HepG2 (cell line): ENCODE results near the gene AP2B1. TPM values are rescaled to one million over a fixed set of nuclear protein-coding genes. Genes with fewer than 3 reads are reported as not detected.

Source experiments
- ASH2L ChIP-seq: fragments of 300-600, 200-600 bp; sonication (generic); IDR thresholded peaks from 2 replicates; pipeline ENCODE4 v1.7.0; 2017; ENCODE audit warnings: low read depth, mild to moderate bottlenecking, moderate library complexity, mixed read lengths, low read length; ENCODE audit not compliant: insufficient read length
- BCL6 ChIP-seq: IDR thresholded peaks from 2 replicates; pipeline ENCODE4 v1.6.1; 2016; ENCODE audit warnings: missing genetic modification reagents, missing compliant biosample characterization
- HNRNPUL1 ChIP-seq: fragments of 200-400 bp; formaldehyde crosslinking; IDR thresholded peaks from 2 replicates; pipeline ENCODE4 v1.6.1; 2017; ENCODE audit warnings: low read depth, mild to moderate bottlenecking, low read length, moderate library complexity
- IRF2 ChIP-seq: IDR thresholded peaks from 2 replicates; pipeline ENCODE4 v1.6.1; 2018; ENCODE audit warnings: missing genetic modification reagents, missing compliant biosample characterization
- JDP2 ChIP-seq: sonication (generic); formaldehyde crosslinking; IDR thresholded peaks from 2 replicates; pipeline ENCODE4 v1.8.1; 2022; ENCODE audit warnings: missing genetic modification reagents, borderline replicate concordance
- PPARG ChIP-seq: conservative IDR thresholded peaks from 2 replicates; pipeline ENCODE4 v1.6.1; 2016; ENCODE audit warnings: missing biosample characterization, missing genetic modification reagents
- RARA ChIP-seq: IDR thresholded peaks from 2 replicates; pipeline ENCODE4 v1.6.1; 2016; ENCODE audit warnings: missing genetic modification reagents, missing compliant biosample characterization
- REPIN1 ChIP-seq: sonication (generic); formaldehyde crosslinking; IDR thresholded peaks from 2 replicates; pipeline ENCODE4 v1.8.0; 2022; ENCODE audit warnings: missing genetic modification reagents, low read depth, mild to moderate bottlenecking, borderline replicate concordance
- RNF2 ChIP-seq: fragments of 450-650 bp; conservative IDR thresholded peaks from 2 replicates; pipeline ENCODE4 v1.6.1; 2016; ENCODE audit warnings: low read depth
- RXRB ChIP-seq: IDR thresholded peaks from 2 replicates; pipeline ENCODE4 v1.6.1; 2016; ENCODE audit warnings: borderline replicate concordance, missing genetic modification reagents, missing compliant biosample characterization
- SAP130 ChIP-seq: IDR thresholded peaks from 2 replicates; pipeline ENCODE4 v1.6.1; 2016; ENCODE audit warnings: low read depth
- TEAD3 ChIP-seq: optimal IDR thresholded peaks from 2 replicates; pipeline ENCODE3; 2016; ENCODE audit warnings: borderline replicate concordance
- ZNF10 ChIP-seq: sonication (generic); formaldehyde crosslinking; IDR thresholded peaks from 2 replicates; pipeline ENCODE4 v1.4.0; 2020; ENCODE audit warnings: mild to moderate bottlenecking, low read depth, missing genetic modification reagents, borderline replicate concordance
- ZNF546 ChIP-seq: sonication (generic); formaldehyde crosslinking; conservative IDR thresholded peaks from 2 replicates; pipeline ENCODE4 v1.8.1; 2023; ENCODE audit warnings: mild to moderate bottlenecking, missing genetic modification reagents
- ZNF792 ChIP-seq: IDR thresholded peaks from 2 replicates; pipeline ENCODE4 v1.6.1; 2016
- ZSCAN20 ChIP-seq: sonication (generic); formaldehyde crosslinking; IDR thresholded peaks from 2 replicates; pipeline ENCODE4 v1.4.0; 2020; ENCODE audit warnings: missing genetic modification reagents, mild to moderate bottlenecking, borderline replicate concordance
- ZSCAN30 ChIP-seq: sonication (generic); formaldehyde crosslinking; IDR thresholded peaks from 2 replicates; pipeline ENCODE4 v1.5.0; 2020; ENCODE audit warnings: mild to moderate bottlenecking, missing genetic modification reagents
- polyA plus RNA-seq, 8 experiments: library from polyadenylated mRNA; depleted of rRNA in 3 of 8; stranded (reverse) in 7 of 8; unstranded in 1 of 8; fragments of >200 nt; fragmentation: Illumina TruSeq in 4 of 8; extraction: Trizol in 4 of 8; gene quantifications; 2 replicates each; pipeline versions ENCODE4 v1.2.1 to v1.2.3, GENCODE V29; 2011 to 2016; ENCODE audit warnings: low read depth in 4 of 8, missing spikeins in 1 of 8, mixed read lengths in 1 of 8; ENCODE audit not compliant: insufficient read depth in 1 of 8
- total RNA-seq, 5 experiments: library from RNA; depleted of rRNA; stranded (reverse); fragments of >200 nt; fragmentation: Illumina TruSeq; extraction: Trizol; gene quantifications; 2 replicates each; pipeline ENCODE4 v1.2.3, GENCODE V29; 2016; ENCODE audit warnings: low read depth in 1 of 5
- TF ChIP-seq, protein P1 (sequence below): sonication (generic); formaldehyde crosslinking; conservative IDR thresholded peaks from 2 replicates; pipeline ENCODE4 v1.4.0; 2020; ENCODE audit warnings: missing genetic modification reagents
- TF ChIP-seq, protein P2 (sequence below): sonication (generic); formaldehyde crosslinking; IDR thresholded peaks from 2 replicates; pipeline ENCODE4 v1.5.0; 2020; ENCODE audit warnings: missing genetic modification reagents
- TF ChIP-seq, protein P3 (sequence below): sonication (generic); formaldehyde crosslinking; IDR thresholded peaks from 2 replicates; pipeline ENCODE4 v1.5.1; 2020; ENCODE audit warnings: missing genetic modification reagents, mild to moderate bottlenecking, borderline replicate concordance
- TF ChIP-seq, protein P4 (sequence below): sonication (generic); formaldehyde crosslinking; IDR thresholded peaks from 2 replicates; pipeline ENCODE4 v1.4.0; 2020; ENCODE audit warnings: missing genetic modification reagents, borderline replicate concordance

AP2B1 gene
- total and polyA plus RNA-seq, 2 of the 13 experiments (the other 11 are each of a cell fraction or from before 2014, with no cell fraction given), result 23.8 to 71.3 TPM

DNA sequence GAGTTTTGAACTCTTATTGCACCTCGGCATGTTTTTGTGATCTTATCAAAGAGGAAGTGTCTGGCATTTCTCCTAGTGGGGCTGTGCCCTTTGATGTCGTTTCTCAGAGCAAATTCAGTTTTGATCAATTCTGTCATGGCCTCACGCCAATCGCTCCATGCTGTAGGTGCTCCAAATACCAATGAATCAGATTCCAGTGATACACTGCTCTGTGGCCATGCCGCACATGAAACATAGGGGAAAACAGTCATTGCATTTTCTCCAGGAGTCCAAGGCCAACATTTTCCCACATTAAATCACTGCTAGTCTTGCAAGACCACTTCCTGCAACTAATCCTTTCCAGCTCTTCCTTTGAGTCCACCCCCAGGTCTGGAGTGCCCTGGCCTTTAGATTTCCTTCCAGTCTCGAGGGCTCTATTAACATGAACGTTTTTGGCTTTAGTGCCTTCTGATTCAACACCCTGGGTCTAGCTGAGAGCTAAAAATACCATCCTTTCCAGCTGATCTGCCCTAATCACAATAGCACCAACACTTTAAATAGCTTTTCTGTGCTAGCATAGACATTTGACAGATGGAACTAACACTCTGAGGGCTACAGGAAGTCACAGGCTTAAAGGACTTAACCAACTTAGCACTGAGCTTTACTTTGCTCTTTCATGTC lies 126.1 kb downstream of the AP2B1 start (continued):
- TF ChIP-seq ZNF546 (CRISPR knock-in tag), result no peak
- TF ChIP-seq, protein P1, sequence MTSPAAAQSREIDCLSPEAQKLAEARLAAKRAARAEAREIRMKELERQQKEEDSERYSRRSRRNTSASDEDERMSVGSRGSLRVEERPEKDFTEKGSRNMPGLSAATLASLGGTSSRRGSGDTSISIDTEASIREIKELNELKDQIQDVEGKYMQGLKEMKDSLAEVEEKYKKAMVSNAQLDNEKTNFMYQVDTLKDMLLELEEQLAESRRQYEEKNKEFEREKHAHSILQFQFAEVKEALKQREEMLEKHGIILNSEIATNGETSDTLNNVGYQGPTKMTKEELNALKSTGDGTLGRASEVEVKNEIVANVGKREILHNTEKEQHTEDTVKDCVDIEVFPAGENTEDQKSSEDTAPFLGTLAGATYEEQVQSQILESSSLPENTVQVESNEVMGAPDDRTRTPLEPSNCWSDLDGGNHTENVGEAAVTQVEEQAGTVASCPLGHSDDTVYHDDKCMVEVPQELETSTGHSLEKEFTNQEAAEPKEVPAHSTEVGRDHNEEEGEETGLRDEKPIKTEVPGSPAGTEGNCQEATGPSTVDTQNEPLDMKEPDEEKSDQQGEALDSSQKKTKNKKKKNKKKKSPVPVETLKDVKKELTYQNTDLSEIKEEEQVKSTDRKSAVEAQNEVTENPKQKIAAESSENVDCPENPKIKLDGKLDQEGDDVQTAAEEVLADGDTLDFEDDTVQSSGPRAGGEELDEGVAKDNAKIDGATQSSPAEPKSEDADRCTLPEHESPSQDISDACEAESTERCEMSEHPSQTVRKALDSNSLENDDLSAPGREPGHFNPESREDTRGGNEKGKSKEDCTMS (CRISPR knock-in tag), result no peak
- peak; percentile 55; the same call in 1 of the 2 replicates for TF ChIP-seq RXRB (CRISPR knock-in tag)
- TF ChIP-seq, protein P2, sequence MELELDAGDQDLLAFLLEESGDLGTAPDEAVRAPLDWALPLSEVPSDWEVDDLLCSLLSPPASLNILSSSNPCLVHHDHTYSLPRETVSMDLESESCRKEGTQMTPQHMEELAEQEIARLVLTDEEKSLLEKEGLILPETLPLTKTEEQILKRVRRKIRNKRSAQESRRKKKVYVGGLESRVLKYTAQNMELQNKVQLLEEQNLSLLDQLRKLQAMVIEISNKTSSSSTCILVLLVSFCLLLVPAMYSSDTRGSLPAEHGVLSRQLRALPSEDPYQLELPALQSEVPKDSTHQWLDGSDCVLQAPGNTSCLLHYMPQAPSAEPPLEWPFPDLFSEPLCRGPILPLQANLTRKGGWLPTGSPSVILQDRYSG (CRISPR knock-in tag), result no peak
- peak; percentile 75 for TF ChIP-seq TEAD3 (CRISPR knock-in tag)
- peak; percentile 58; the same call in 1 of the 2 replicates for TF ChIP-seq BCL6 (CRISPR knock-in tag)
- TF ChIP-seq RARA, result peak; percentile 85
- TF ChIP-seq JDP2, result no peak
- no peak for TF ChIP-seq ZSCAN20 (CRISPR knock-in tag)
- no peak for TF ChIP-seq REPIN1 (CRISPR knock-in tag)
- TF ChIP-seq RNF2, result no peak
- no peak for TF ChIP-seq IRF2 (CRISPR knock-in tag)
- TF ChIP-seq, protein P3, sequence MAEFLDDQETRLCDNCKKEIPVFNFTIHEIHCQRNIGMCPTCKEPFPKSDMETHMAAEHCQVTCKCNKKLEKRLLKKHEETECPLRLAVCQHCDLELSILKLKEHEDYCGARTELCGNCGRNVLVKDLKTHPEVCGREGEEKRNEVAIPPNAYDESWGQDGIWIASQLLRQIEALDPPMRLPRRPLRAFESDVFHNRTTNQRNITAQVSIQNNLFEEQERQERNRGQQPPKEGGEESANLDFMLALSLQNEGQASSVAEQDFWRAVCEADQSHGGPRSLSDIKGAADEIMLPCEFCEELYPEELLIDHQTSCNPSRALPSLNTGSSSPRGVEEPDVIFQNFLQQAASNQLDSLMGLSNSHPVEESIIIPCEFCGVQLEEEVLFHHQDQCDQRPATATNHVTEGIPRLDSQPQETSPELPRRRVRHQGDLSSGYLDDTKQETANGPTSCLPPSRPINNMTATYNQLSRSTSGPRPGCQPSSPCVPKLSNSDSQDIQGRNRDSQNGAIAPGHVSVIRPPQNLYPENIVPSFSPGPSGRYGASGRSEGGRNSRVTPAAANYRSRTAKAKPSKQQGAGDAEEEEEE (CRISPR knock-in tag), result no peak
- TF ChIP-seq HNRNPUL1, result no peak
- no peak for TF ChIP-seq ZNF792
- 0 out of 2 replicates have a peak, but pooled peaks have one; percentile 30 for TF ChIP-seq PPARG (CRISPR knock-in tag)
- no peak for TF ChIP-seq ZSCAN30 (CRISPR knock-in tag)
- TF ChIP-seq ASH2L, result peak; percentile 33
- TF ChIP-seq, protein P4, sequence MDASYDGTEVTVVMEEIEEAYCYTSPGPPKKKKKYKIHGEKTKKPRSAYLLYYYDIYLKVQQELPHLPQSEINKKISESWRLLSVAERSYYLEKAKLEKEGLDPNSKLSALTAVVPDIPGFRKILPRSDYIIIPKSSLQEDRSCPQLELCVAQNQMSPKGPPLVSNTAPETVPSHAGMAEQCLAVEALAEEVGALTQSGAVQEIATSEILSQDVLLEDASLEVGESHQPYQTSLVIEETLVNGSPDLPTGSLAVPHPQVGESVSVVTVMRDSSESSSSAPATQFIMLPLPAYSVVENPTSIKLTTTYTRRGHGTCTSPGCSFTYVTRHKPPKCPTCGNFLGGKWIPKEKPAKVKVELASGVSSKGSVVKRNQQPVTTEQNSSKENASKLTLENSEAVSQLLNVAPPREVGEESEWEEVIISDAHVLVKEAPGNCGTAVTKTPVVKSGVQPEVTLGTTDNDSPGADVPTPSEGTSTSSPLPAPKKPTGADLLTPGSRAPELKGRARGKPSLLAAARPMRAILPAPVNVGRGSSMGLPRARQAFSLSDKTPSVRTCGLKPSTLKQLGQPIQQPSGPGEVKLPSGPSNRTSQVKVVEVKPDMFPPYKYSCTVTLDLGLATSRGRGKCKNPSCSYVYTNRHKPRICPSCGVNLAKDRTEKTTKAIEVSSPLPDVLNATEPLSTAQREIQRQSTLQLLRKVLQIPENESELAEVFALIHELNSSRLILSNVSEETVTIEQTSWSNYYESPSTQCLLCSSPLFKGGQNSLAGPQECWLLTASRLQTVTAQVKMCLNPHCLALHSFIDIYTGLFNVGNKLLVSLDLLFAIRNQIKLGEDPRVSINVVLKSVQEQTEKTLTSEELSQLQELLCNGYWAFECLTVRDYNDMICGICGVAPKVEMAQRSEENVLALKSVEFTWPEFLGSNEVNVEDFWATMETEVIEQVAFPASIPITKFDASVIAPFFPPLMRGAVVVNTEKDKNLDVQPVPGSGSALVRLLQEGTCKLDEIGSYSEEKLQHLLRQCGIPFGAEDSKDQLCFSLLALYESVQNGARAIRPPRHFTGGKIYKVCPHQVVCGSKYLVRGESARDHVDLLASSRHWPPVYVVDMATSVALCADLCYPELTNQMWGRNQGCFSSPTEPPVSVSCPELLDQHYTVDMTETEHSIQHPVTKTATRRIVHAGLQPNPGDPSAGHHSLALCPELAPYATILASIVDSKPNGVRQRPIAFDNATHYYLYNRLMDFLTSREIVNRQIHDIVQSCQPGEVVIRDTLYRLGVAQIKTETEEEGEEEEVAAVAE (CRISPR knock-in tag), result no peak
- TF ChIP-seq ZNF10 (CRISPR knock-in tag), result no peak
- peak; percentile 38; the same call in 1 of the 2 replicates for TF ChIP-seq SAP130
